LNCaP clone FGC (cell line): ENCODE measurements around the gene SPPL3.
"Not testable (repeated sequence)": the region's sequence is repeated elsewhere in the genome, so short reads cannot be mapped to it uniquely, and the experiment has no call there.

ENCODE experiments used
- DNase-seq: peaks from one replicate; pipeline ENCODE4 v3.0.0-alpha.2; 2011; ENCODE audit warnings: low read depth
- H3K4me3 ChIP-seq: 2 replicates; pipeline ENCODE4 v1.5.1; 2011; ENCODE audit warnings: mild to moderate bottlenecking, low read depth, low read length, control low read depth
- CTCF ChIP-seq: IDR thresholded peaks from 2 replicates; pipeline ENCODE4 v1.5.1; 2012; ENCODE audit warnings: mild to moderate bottlenecking; ENCODE audit not compliant: control insufficient read depth, insufficient read depth; ENCODE audit errors: extremely low read depth

The SPPL3 gene

GRCh38 chr12:120845696-120846095, 58.5 kb downstream of the SPPL3 start:
- DNase-seq: no peak
- no peak overlapping the region for H3K4me3 ChIP-seq
- no peak for TF ChIP-seq CTCF

GRCh38 chr12:120844768-120845449, 59.2 kb downstream of the SPPL3 start:
- H3K4me3 ChIP-seq: no peak overlapping the region
- no peak for DNase-seq
- no peak for TF ChIP-seq CTCF

DNA sequence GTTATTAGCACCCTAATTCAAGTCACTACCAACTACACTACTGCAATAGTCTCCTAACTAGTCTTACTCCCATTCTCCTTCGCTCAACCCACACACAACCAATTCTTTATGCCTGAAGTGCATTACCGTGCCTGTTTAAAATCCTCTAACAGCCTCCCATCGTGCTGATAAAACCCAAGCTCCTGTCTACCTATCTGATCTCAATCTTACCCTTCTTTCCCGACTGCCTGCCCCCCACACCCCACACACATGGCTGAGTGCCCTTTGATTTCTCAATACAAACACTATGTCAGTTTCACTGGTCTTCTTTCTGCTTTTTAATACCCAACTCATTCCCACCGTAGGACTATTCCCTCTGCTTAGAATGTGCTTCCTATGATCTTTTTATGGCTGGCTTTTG, 59.9 kb downstream of the SPPL3 start:
- DNase-seq: no peak
- no peak overlapping the region for H3K4me3 ChIP-seq
- no peak for TF ChIP-seq CTCF

DNA sequence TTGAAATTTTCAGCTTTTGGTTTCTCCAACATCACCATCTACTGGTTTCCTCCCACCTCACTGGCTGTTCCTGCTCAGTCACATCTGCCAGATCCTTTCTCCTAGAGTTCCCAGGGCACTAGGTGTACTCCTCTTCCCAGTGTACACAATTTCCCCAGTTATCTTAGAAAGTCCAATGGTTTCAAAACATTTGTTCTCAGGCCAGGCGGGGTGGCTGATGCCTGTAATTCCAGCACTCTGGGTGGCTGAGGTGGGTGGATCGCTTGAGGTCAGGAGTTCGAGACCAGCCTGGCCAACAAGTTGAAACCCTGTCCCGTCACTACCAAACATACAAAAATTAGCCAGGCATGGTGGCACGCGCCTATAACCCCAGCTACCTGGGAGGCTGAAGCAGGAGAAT, 60.7 kb downstream of the SPPL3 start:
- H3K4me3 ChIP-seq: no peak overlapping the region
- TF ChIP-seq CTCF: no peak
- DNase-seq: no peak

- no peak for DNase-seq
- TF ChIP-seq CTCF: no peak
- no peak overlapping the region for H3K4me3 ChIP-seq
Observed at GRCh38 chr12:120842595-120842994, 61.6 kb downstream of the SPPL3 start.

DNA sequence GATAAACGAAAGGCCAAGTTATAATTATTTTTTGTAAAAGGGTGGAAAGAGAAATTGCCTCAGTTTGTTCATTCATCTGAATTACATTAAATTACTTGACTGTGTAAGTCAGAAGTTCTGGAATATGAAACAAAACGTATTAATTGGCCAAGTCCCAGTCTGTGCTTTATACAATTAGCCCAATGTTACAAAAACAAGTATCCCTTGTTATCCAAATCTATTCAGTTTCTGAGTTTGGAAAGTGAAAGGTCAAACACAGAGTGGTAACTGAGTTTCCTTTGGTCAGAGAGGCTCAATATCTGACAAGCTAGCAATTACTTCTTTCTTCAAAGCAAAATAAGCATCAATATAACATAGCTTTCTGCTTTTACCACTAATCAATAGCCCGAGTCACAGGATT, 62.6 kb downstream of the SPPL3 start:
- no peak for TF ChIP-seq CTCF
- DNase-seq: no peak

DNA sequence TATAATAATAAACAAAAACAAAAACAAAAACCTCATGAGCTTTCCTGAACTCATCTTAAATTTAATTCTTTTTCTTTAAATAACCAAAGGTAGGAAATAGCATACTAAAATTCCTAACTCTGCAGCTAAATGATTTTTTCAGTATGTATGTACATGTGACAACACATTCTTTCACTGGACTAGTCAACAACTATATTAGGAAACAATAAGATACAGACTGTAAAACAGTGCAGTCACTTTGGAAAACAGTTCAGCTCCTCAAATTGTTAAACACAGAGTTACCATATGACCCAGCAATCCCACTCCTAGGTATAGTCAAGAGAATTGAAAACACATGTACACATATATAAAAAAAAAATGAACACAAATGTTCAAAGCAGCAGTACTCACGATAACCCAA, 64.7 kb downstream of the SPPL3 start:
- H3K4me3 ChIP-seq: no peak overlapping the region
- no peak for TF ChIP-seq CTCF
- no peak for DNase-seq

More for the DNA sequence above, 62.6 kb downstream of the SPPL3 start:
- no peak overlapping the region for H3K4me3 ChIP-seq

DNA sequence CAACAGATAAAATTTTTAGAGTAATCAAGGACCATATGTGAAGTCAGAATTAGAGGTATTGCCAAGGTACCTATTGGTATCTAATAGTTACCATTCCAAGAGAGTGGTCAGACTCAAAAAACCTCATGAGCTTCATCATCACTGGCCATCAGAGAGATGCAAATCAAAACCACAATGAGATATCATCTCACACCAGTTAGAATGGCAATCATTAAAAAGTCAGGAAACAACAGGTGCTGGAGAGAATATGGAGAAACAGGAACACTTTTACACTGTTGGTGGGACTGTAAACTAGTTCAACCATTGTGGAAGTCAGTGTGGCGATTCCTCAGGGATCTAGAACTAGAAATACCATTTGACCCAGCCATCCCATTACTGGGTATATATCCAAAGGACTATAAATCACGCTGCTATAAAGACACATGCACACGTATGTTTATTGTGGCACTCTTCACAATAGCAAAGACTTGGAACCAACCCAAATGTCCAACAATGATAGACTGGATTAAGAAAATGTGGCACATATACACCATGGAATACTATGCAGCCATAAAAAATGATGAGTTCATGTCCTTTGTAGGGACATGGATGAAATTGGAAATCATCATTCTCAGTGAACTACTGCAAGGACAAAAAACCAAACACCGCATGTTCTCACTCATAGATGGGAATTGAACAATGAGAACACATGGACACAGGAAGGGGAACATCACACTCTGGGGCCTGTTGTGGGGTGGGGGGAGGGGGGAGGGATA, 65.4 kb downstream of the SPPL3 start:
- H3K4me3 ChIP-seq, DNase-seq: not testable (repeated sequence)
